K562 (cell line): ENCODE measurements around the gene PNRC2. TPM values are rescaled to one million over a fixed set of nuclear protein-coding genes. Genes with fewer than 3 reads are reported as not detected.

Experiments
- CHD1 ChIP-seq: fragments of 200-600 bp; sonication (generic); IDR thresholded peaks from one replicate; pipeline ENCODE4 v1.6.1; 2012; ENCODE audit warnings: mild to moderate bottlenecking, moderate library complexity, low read length, inconsistent platforms
- CREM ChIP-seq: IDR thresholded peaks from 2 replicates; pipeline ENCODE4 v1.6.1; 2014; ENCODE audit warnings: antibody characterized with exemption, low read depth
- EP400 ChIP-seq: fragments of 450-650 bp; IDR thresholded peaks from 2 replicates; pipeline ENCODE4 v1.6.1; 2017; ENCODE audit warnings: antibody characterized with exemption, mild to moderate bottlenecking, moderate library complexity
- NR2F6 ChIP-seq: fragments of 450-650 bp; formaldehyde crosslinking; IDR thresholded peaks from 2 replicates; pipeline ENCODE4 v1.4.0; 2020; ENCODE audit warnings: mild to moderate bottlenecking
- SNRNP70 ChIP-seq: fragments of 200-400 bp; formaldehyde crosslinking; optimal IDR thresholded peaks from 2 replicates; pipeline ENCODE3; 2017; ENCODE audit warnings: low read depth, low read length
- TCF3 ChIP-seq: sonication (generic); formaldehyde crosslinking; IDR thresholded peaks from 2 replicates; pipeline ENCODE4 v1.4.0; 2020; ENCODE audit warnings: mild to moderate bottlenecking, missing genetic modification reagents
- WHSC1 ChIP-seq: IDR thresholded peaks from one replicate; pipeline ENCODE4 v1.6.1; 2012; ENCODE audit warnings: low read length, control low read depth, inconsistent platforms
- YY1 ChIP-seq, 3 experiments: IDR thresholded peaks; 2 replicates each; pipeline ENCODE4 v1.6.1; 2011; ENCODE audit warnings: low read length in 2 of 3, mild to moderate bottlenecking in 2 of 3, moderate library complexity in 2 of 3, borderline replicate concordance in 1 of 3, control low read depth in 1 of 3, low read depth in 1 of 3; ENCODE audit not compliant: insufficient read depth in 3 of 3, insufficient replicate concordance in 2 of 3, control insufficient read depth in 1 of 3, insufficient read length in 1 of 3; ENCODE audit errors: extremely low read depth in 1 of 3
- ZNF133 ChIP-seq: fragments of 250-450 bp; sonication (Bioruptor Pico); IDR thresholded peaks from 2 replicates; pipeline ENCODE4 v1.4.0; 2020; ENCODE audit warnings: mild to moderate bottlenecking
- ZNF197 ChIP-seq: fragments of 200-800 bp; sonication (Bioruptor generic); IDR thresholded peaks from 2 replicates; pipeline ENCODE4 v1.6.1; 2016; ENCODE audit warnings: low read depth, missing genetic modification characterization, missing compliant biosample characterization
- ZNF395 ChIP-seq: fragments of 200-800 bp; sonication (Bioruptor generic); IDR thresholded peaks from 2 replicates; pipeline ENCODE4 v1.6.1; 2017; ENCODE audit warnings: missing genetic modification characterization, missing compliant biosample characterization
- ZNF551 ChIP-seq: fragments of 250-450 bp; sonication (Bioruptor Pico); IDR thresholded peaks from 2 replicates; pipeline ENCODE4 v1.5.0; 2021; ENCODE audit warnings: mild to moderate bottlenecking, moderate library complexity
- ZNF766 ChIP-seq: fragments of 200-800 bp; sonication (Bioruptor generic); conservative IDR thresholded peaks from 2 replicates; pipeline ENCODE4 v1.6.1; 2016; ENCODE audit warnings: missing genetic modification characterization, missing compliant biosample characterization
- polyA plus RNA-seq, 8 experiments: library from polyadenylated mRNA; depleted of rRNA in 4 of 8; stranded (reverse) in 5 of 8; unstranded in 3 of 8; fragments of >200 nt; fragmentation: Nextera tagmentation in 2 of 8; fragmentation: Illumina TruSeq in 1 of 8; extraction: Ambion mirVana in 2 of 8; extraction: Trizol in 1 of 8; gene quantifications; 2 replicates each; pipeline versions ENCODE4 v1.2.1 to v1.2.3, GENCODE V29; 2011 to 2014; ENCODE audit warnings: inconsistent platforms in 1 of 8, missing spikeins in 1 of 8
- total RNA-seq, 7 experiments: library from RNA; depleted of rRNA in 6 of 7; stranded (reverse); fragments of >200 nt in 6 of 7; fragmentation: Illumina TruSeq in 2 of 7; extraction: Trizol in 2 of 7; gene quantifications; 2 replicates each; pipeline versions ENCODE4 v1.2.1 to v1.2.3, GENCODE V29; 2011 to 2021; ENCODE audit warnings: low replicate concordance in 1 of 7
- TF ChIP-seq, protein P1 (sequence below), 3 experiments: fragments of 200-800 bp in 1 of 3; fragments of 250-450 bp in 1 of 3; fragments of 450-650 bp in 1 of 3; sonication (Bioruptor Pico) in 1 of 3; sonication (Bioruptor generic) in 1 of 3; formaldehyde crosslinking in 1 of 3; IDR thresholded peaks; 2 replicates each; pipeline versions ENCODE4 v1.6.1 to v1.8.0; 2016 to 2022; ENCODE audit warnings: mild to moderate bottlenecking in 2 of 3, missing genetic modification characterization in 2 of 3, missing compliant biosample characterization in 1 of 3, moderate library complexity in 1 of 3
- TF ChIP-seq, protein P2 (sequence below): sonication (generic); formaldehyde crosslinking; IDR thresholded peaks from 2 replicates; pipeline ENCODE4 v1.8.0; 2023; ENCODE audit warnings: mild to moderate bottlenecking, missing genetic modification reagents
- TF ChIP-seq, protein P3 (sequence below): IDR thresholded peaks from 3 replicates; pipeline ENCODE4 v1.6.1; 2011; ENCODE audit warnings: borderline replicate concordance, mild to moderate bottlenecking, moderate library complexity; ENCODE audit not compliant: insufficient read length; ENCODE audit errors: extremely low read depth

Gene PNRC2
- total and polyA plus RNA-seq, 9 of the 15 experiments (the other 6 are each of a cell fraction or from before 2014, with no cell fraction given) = 127 to 303 (median 203) TPM

DNA sequence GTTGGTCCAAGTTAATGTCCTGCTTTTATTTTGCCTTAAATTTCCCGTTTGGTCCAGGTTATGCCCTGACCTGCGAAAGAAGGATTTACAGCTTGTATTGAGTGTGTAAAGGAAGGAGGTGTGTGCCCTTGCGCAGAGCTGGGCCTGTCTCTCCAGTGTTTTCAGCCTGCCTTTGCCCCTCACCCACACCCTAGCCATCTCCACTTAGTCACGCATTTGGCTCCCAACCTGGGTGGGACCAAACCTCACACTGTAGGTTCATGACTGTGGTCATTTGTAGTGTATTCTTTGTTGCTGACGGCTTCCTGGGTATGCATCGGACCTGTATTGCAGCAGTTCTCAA is 21.1 kb downstream of the PNRC2 start (continued):
- TF ChIP-seq, protein P1, sequence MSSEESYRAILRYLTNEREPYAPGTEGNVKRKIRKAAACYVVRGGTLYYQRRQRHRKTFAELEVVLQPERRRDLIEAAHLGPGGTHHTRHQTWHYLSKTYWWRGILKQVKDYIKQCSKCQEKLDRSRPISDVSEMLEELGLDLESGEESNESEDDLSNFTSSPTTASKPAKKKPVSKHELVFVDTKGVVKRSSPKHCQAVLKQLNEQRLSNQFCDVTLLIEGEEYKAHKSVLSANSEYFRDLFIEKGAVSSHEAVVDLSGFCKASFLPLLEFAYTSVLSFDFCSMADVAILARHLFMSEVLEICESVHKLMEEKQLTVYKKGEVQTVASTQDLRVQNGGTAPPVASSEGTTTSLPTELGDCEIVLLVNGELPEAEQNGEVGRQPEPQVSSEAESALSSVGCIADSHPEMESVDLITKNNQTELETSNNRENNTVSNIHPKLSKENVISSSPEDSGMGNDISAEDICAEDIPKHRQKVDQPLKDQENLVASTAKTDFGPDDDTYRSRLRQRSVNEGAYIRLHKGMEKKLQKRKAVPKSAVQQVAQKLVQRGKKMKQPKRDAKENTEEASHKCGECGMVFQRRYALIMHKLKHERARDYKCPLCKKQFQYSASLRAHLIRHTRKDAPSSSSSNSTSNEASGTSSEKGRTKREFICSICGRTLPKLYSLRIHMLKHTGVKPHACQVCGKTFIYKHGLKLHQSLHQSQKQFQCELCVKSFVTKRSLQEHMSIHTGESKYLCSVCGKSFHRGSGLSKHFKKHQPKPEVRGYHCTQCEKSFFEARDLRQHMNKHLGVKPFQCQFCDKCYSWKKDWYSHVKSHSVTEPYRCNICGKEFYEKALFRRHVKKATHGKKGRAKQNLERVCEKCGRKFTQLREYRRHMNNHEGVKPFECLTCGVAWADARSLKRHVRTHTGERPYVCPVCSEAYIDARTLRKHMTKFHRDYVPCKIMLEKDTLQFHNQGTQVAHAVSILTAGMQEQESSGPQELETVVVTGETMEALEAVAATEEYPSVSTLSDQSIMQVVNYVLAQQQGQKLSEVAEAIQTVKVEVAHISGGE (CRISPR knock-in tag; IDR thresholded peaks at IDR 0.05) = no peak; a peak in 1 of 6 replicates
- no peak; the same call in 1 of the 2 replicates for TF ChIP-seq CREM
- TF ChIP-seq, protein P2, sequence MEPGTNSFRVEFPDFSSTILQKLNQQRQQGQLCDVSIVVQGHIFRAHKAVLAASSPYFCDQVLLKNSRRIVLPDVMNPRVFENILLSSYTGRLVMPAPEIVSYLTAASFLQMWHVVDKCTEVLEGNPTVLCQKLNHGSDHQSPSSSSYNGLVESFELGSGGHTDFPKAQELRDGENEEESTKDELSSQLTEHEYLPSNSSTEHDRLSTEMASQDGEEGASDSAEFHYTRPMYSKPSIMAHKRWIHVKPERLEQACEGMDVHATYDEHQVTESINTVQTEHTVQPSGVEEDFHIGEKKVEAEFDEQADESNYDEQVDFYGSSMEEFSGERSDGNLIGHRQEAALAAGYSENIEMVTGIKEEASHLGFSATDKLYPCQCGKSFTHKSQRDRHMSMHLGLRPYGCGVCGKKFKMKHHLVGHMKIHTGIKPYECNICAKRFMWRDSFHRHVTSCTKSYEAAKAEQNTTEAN (CRISPR knock-in tag) = no peak; the same call in 1 of the 2 replicates
- TF ChIP-seq CHD1 = no peak
- TF ChIP-seq YY1 (IDR thresholded peaks at IDR 0.05; ENCODE audit: borderline replicate concordance in 1 of 3, control insufficient read depth in 1 of 3, extremely low read depth in 1 of 3, insufficient read depth in 3 of 3, insufficient read length in 1 of 3, insufficient replicate concordance in 2 of 3, low read depth in 1 of 3, low read length in 2 of 3) = no peak
- TF ChIP-seq ZNF133 = no peak
- no peak for TF ChIP-seq EP400
- TF ChIP-seq WHSC1 = no peak
- no peak for TF ChIP-seq ZNF766
- TF ChIP-seq ZNF197 (CRISPR knock-in tag) = peak; percentile 77
- no peak for TF ChIP-seq ZNF551 (CRISPR knock-in tag)
- no peak for TF ChIP-seq SNRNP70
- TF ChIP-seq, protein P3, sequence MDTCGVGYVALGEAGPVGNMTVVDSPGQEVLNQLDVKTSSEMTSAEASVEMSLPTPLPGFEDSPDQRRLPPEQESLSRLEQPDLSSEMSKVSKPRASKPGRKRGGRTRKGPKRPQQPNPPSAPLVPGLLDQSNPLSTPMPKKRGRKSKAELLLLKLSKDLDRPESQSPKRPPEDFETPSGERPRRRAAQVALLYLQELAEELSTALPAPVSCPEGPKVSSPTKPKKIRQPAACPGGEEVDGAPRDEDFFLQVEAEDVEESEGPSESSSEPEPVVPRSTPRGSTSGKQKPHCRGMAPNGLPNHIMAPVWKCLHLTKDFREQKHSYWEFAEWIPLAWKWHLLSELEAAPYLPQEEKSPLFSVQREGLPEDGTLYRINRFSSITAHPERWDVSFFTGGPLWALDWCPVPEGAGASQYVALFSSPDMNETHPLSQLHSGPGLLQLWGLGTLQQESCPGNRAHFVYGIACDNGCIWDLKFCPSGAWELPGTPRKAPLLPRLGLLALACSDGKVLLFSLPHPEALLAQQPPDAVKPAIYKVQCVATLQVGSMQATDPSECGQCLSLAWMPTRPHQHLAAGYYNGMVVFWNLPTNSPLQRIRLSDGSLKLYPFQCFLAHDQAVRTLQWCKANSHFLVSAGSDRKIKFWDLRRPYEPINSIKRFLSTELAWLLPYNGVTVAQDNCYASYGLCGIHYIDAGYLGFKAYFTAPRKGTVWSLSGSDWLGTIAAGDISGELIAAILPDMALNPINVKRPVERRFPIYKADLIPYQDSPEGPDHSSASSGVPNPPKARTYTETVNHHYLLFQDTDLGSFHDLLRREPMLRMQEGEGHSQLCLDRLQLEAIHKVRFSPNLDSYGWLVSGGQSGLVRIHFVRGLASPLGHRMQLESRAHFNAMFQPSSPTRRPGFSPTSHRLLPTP = no peak
- 0 out of 2 replicates have a peak, but pooled peaks have one; percentile 65 for TF ChIP-seq NR2F6 (CRISPR knock-in tag)
- TF ChIP-seq TCF3 (CRISPR knock-in tag) = no peak; the same call in 1 of the 2 replicates
- TF ChIP-seq ZNF395 = no peak
